ENCODE data around the gene BPIFB3.

BPIFB3 gene

DNA sequence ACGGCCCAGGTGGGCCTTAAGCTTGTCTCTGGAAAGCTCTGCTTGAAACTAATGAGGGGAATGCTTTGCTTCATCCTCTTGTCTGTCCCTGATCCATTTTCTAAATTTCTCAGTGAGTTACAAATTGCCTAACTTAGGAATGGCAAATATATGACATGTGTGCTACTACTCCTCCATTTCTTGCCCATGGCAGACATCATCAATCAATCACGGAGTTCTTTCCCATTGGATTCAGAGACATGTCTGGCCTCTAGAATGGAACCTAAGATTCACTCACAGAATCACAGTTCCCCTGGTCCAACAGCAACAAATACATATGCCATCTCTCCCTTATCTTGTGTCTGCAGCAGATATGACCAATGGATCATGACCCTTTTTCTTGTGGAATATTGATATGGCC is 19.1 kb downstream of the BPIFB3 start:
- Histone ChIP-seq H3K36me3 (ENCODE audit: control insufficient read depth, insufficient read depth, low read length) (no peaks in the 10 kb centered on the region), H3K9me3 (ENCODE audit: control insufficient read depth, insufficient read depth, low read length) (no peaks in the 10 kb centered on the region), H3K27me3 (ENCODE audit: control insufficient read depth, insufficient read depth, low read length) (no peaks in the 10 kb centered on the region), H3K4me1 (ENCODE audit: control insufficient read depth, insufficient read depth, low read length) (no peaks in the 10 kb centered on the region), H3K9ac (ENCODE audit: low read depth, low read length) (no peak overlapping the region), H3K4me3 (ENCODE audit: low read depth, low read length) (no peak overlapping the region)

- no peak overlapping the region for H3K9ac ChIP-seq (ENCODE audit: low read depth, low read length)
- no peaks in the 10 kb centered on the region for H3K4me1 ChIP-seq (ENCODE audit: control insufficient read depth, insufficient read depth, low read length)
- no peak overlapping the region for H3K4me3 ChIP-seq (ENCODE audit: low read depth, low read length)
- no peaks in the 10 kb centered on the region for H3K27me3 ChIP-seq (ENCODE audit: control insufficient read depth, insufficient read depth, low read length)
- H3K36me3 ChIP-seq (ENCODE audit: control insufficient read depth, insufficient read depth, low read length) = no peaks in the 10 kb centered on the region
- no peaks in the 10 kb centered on the region for H3K9me3 ChIP-seq (ENCODE audit: control insufficient read depth, insufficient read depth, low read length)
These were observed 21.0 kb downstream of the BPIFB3 start for GRCh38 chr20:33074675-33075074.

GRCh38 chr20:33075281-33075680 is 21.6 kb downstream of the BPIFB3 start:
- H3K9ac ChIP-seq (ENCODE audit: low read depth, low read length) = no peak overlapping the region
- no peaks in the 10 kb centered on the region for H3K27me3 ChIP-seq (ENCODE audit: control insufficient read depth, insufficient read depth, low read length)
- no peak overlapping the region for H3K4me3 ChIP-seq (ENCODE audit: low read depth, low read length)
- no peaks in the 10 kb centered on the region for H3K4me1 ChIP-seq (ENCODE audit: control insufficient read depth, insufficient read depth, low read length)
- H3K36me3 ChIP-seq (ENCODE audit: control insufficient read depth, insufficient read depth, low read length) = no peaks in the 10 kb centered on the region
- H3K9me3 ChIP-seq (ENCODE audit: control insufficient read depth, insufficient read depth, low read length) = no peaks in the 10 kb centered on the region

DNA sequence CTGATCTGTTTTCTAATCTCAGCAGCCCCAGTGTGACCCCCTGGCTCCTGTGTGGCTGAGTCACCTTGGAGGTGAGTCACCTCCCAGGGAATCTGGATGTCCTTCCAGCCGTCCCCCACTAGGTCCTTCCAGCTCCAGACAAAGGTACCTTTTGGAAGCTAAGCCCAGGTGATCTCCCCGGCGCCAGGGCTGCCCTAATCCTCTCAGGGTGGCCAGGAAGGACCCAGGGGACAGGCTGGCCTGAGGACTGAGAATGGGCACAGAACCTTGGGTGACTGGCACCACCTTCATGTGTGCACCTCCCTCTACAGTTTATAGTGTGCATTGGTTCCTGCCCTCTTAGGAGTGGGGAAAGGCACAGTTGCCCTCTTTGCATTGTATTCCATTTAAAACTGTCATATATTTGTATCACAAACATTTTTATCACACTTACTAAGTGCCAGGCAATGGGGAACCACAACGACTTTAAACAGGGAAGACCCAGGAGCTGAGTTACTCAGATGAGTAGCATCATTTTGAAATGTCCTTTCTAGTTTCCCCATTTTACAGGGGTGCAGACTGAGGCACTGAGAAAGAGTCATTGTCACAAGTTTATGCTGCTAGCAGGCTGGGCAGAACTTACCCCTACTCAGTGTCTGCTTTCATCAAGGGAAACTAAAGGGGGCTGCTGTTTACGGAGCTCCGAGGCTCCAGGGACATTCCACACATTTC is 23.1 kb downstream of the BPIFB3 start:
- Histone ChIP-seq H3K27me3 (ENCODE audit: control insufficient read depth, insufficient read depth, low read length) (no peaks in the 10 kb centered on the region), H3K9me3 (ENCODE audit: control insufficient read depth, insufficient read depth, low read length) (no peaks in the 10 kb centered on the region), H3K4me1 (ENCODE audit: control insufficient read depth, insufficient read depth, low read length) (no peaks in the 10 kb centered on the region), H3K4me3 (ENCODE audit: low read depth, low read length) (no peak overlapping the region), H3K9ac (ENCODE audit: low read depth, low read length) (no peak overlapping the region), H3K36me3 (ENCODE audit: control insufficient read depth, insufficient read depth, low read length) (no peaks in the 10 kb centered on the region)

DNA sequence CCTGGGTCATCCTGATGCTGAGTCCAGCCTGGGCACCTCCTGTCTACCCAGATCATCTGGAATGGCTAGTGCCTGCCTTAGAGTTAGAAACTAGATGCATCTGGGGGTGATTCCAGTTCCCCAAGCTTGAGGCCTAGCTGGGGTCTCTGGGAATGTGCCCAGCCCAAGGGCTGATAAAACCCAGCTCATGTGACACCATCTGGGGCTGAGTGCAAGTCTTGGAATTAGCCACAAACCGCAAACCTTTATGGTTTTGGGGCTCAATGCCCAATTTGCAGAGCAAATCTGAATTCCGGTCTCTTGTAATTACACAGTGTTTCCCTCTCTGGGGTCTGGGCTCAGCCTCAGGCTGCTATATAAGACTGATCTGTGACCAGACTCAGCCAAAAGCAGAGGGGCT is 25.6 kb downstream of the BPIFB3 start, which contains the start of gene BPIFB4:
Gene BPIFB4, plus strand, starts transcription at position 385 of the 400 bp plus-strand sequence. CDS start 1,884 bp downstream, outside the sequence.
- no peaks in the 10 kb centered on the region for H3K36me3 ChIP-seq (ENCODE audit: control insufficient read depth, insufficient read depth, low read length)
- H3K4me1 ChIP-seq (ENCODE audit: control insufficient read depth, insufficient read depth, low read length) = no peaks in the 10 kb centered on the region
- H3K4me3 ChIP-seq (ENCODE audit: low read depth, low read length) = no peak within 1 kb of the TSS
- no peaks in the 10 kb centered on the region for H3K9me3 ChIP-seq (ENCODE audit: control insufficient read depth, insufficient read depth, low read length)
- no peaks in the 10 kb centered on the region for H3K27me3 ChIP-seq (ENCODE audit: control insufficient read depth, insufficient read depth, low read length)
- no peak within 1 kb of the TSS for H3K9ac ChIP-seq (ENCODE audit: low read depth, low read length)

- Histone ChIP-seq H3K4me1 (ENCODE audit: control insufficient read depth, insufficient read depth, low read length) (no peaks in the 10 kb centered on the region), H3K9ac (ENCODE audit: low read depth, low read length) (no peak overlapping the region), H3K27me3 (ENCODE audit: control insufficient read depth, insufficient read depth, low read length) (no peaks in the 10 kb centered on the region), H3K36me3 (ENCODE audit: control insufficient read depth, insufficient read depth, low read length) (no peaks in the 10 kb centered on the region), H3K9me3 (ENCODE audit: control insufficient read depth, insufficient read depth, low read length) (no peaks in the 10 kb centered on the region), H3K4me3 (ENCODE audit: low read depth, low read length) (no peak overlapping the region)
These were observed 27.9 kb downstream of the BPIFB3 start for GRCh38 chr20:33081411-33082154.

GRCh38 chr20:33082546-33082945 is 28.8 kb downstream of the BPIFB3 start:
- Histone ChIP-seq H3K4me3 (ENCODE audit: low read depth, low read length) (no peak overlapping the region), H3K4me1 (ENCODE audit: control insufficient read depth, insufficient read depth, low read length) (no peaks in the 10 kb centered on the region), H3K9ac (ENCODE audit: low read depth, low read length) (no peak overlapping the region), H3K36me3 (ENCODE audit: control insufficient read depth, insufficient read depth, low read length) (no peaks in the 10 kb centered on the region), H3K9me3 (ENCODE audit: control insufficient read depth, insufficient read depth, low read length) (no peaks in the 10 kb centered on the region), H3K27me3 (ENCODE audit: control insufficient read depth, insufficient read depth, low read length) (no peaks in the 10 kb centered on the region)

GRCh38 chr20:33083544-33084340 is 30.0 kb downstream of the BPIFB3 start:
- H3K36me3 ChIP-seq (ENCODE audit: control insufficient read depth, insufficient read depth, low read length) = no peaks in the 10 kb centered on the region
- H3K9me3 ChIP-seq (ENCODE audit: control insufficient read depth, insufficient read depth, low read length) = no peaks in the 10 kb centered on the region
- no peak overlapping the region for H3K4me3 ChIP-seq (ENCODE audit: low read depth, low read length)
- H3K27me3 ChIP-seq (ENCODE audit: control insufficient read depth, insufficient read depth, low read length) = no peaks in the 10 kb centered on the region
- H3K4me1 ChIP-seq (ENCODE audit: control insufficient read depth, insufficient read depth, low read length) = no peaks in the 10 kb centered on the region
- no peak overlapping the region for H3K9ac ChIP-seq (ENCODE audit: low read depth, low read length)

DNA sequence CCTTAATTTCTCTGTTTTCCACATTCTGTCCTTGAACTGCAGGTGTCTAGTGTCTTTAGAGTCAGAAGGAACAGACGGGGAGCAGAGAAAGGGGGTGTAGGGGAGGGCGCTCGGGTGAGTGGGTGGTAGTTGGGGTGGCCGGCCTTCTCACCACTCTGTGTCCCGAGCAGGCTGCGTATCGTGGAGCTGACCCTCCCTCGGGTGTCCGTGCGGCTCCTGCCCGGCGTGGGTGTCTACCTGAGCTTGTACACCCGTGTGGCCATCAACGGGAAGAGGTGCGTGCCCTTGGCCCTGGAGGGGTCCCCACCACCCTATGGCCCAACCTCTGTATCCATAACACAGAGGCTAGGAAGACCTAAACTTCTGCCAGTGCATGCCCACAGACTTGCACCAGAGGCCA is 31.0 kb downstream of the BPIFB3 start:
- Histone ChIP-seq H3K4me3 (ENCODE audit: low read depth, low read length) (no peak overlapping the region), H3K4me1 (ENCODE audit: control insufficient read depth, insufficient read depth, low read length) (no peaks in the 10 kb centered on the region), H3K9me3 (ENCODE audit: control insufficient read depth, insufficient read depth, low read length) (no peaks in the 10 kb centered on the region), H3K36me3 (ENCODE audit: control insufficient read depth, insufficient read depth, low read length) (no peaks in the 10 kb centered on the region), H3K9ac (ENCODE audit: low read depth, low read length) (no peak overlapping the region), H3K27me3 (ENCODE audit: control insufficient read depth, insufficient read depth, low read length) (no peaks in the 10 kb centered on the region)

DNA sequence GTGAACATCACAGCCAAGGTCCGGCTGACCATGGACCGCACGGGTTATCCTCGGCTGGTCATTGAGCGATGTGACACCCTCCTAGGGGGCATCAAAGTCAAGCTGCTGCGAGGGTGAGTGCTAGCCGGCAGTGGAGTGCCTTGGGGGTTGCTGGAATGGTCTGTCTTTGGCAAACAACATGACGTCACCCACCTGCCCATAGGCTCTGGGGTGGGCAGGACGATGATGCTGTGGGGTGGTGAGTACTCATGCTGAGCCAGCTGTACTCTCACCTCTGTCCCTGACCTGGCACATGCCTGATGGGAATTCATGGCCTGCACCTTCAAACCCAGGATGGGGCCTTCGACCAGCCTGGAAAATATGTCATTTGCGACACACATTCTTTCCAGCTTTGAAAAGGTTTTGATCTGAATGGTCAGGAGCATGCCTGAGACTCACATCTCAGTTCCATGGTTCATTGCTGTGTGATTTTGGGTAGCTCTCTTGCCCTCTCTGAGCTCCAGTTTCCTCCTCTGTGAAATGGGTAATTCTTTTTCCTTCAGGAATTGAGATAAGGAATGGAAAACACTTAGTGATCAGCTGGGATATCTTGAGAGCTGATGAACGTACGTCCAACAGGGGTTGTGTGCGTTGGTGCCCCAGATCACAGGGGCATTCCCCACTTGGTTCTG is 32.5 kb downstream of the BPIFB3 start:
- H3K4me3 ChIP-seq (ENCODE audit: low read depth, low read length) = no peak overlapping the region
- no peaks in the 10 kb centered on the region for H3K9me3 ChIP-seq (ENCODE audit: control insufficient read depth, insufficient read depth, low read length)
- no peak overlapping the region for H3K9ac ChIP-seq (ENCODE audit: low read depth, low read length)
- no peaks in the 10 kb centered on the region for H3K27me3 ChIP-seq (ENCODE audit: control insufficient read depth, insufficient read depth, low read length)
- H3K4me1 ChIP-seq (ENCODE audit: control insufficient read depth, insufficient read depth, low read length) = no peaks in the 10 kb centered on the region
- no peaks in the 10 kb centered on the region for H3K36me3 ChIP-seq (ENCODE audit: control insufficient read depth, insufficient read depth, low read length)

DNA sequence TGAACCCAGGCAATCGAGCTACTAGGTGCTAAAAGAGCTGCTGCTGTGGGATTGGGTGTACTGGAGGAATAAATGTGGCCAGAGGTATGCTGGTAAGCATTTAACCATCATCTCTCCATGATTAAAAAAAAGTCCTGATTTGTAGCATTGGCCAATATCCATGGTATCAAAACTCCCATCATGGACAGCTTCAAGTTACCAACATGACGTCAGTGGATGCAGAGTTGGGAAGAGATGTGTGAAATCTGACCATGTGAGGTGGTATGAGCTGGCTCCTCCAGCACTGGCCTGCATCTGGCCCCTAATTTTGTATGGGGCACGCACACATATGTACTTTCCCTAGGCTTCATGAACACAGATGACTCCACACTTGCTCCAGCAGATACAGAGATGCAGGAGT is 37.4 kb downstream of the BPIFB3 start:
- H3K9ac ChIP-seq (ENCODE audit: low read depth, low read length) = no peak overlapping the region
- H3K36me3 ChIP-seq (ENCODE audit: control insufficient read depth, insufficient read depth, low read length) = no peaks in the 10 kb centered on the region
- H3K9me3 ChIP-seq (ENCODE audit: control insufficient read depth, insufficient read depth, low read length) = no peaks in the 10 kb centered on the region
- no peak overlapping the region for H3K4me3 ChIP-seq (ENCODE audit: low read depth, low read length)
- H3K27me3 ChIP-seq (ENCODE audit: control insufficient read depth, insufficient read depth, low read length) = no peaks in the 10 kb centered on the region
- no peaks in the 10 kb centered on the region for H3K4me1 ChIP-seq (ENCODE audit: control insufficient read depth, insufficient read depth, low read length)

Data from iPS-15b (cell line).